ENCODE results near the gene LRRC26. TPM values are rescaled to one million over a fixed set of nuclear protein-coding genes. Genes with fewer than 3 reads are reported as not detected.

The LRRC26 gene
- polyA plus RNA-seq, 3 donors: not detected

DNA sequence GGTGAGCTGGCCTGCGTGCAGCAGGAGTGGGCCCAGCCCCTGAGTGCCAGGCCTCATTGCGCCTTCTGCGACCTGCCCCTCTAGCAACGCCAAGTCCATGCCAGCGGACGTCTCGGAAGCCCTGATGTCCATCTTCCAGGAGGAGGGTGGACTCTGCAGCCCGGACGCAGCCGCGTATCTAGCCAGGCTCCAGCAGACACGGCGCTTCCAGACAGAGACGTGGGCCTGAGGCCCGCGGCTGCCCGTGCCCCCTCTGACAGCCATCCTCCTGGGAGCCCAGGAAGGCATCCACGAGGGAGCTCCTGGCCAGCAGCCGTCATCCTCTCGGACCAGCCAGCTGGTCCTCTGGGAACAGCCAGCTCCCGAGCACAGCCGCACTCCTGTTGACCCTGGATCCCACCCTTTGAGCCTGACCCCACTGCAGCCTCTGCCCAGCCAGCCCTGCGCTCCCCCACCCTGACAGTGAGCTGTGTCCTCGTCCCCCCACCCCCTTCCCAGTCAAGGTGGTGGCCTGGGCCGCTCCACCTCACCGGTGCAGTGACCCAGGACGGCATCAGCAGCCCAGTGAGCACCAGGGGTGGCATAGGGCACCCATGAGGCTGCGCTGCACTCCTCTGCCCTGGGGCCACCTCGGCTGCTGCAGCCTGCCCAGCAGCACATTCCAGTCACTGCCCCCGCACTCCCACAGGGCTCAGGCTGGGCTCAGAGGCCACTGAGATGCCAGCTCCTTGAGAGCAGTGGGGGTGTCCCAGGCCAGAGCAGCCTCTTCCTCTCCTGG is 46.5 kb upstream of the LRRC26 start:
- TF ChIP-seq, protein P1, sequence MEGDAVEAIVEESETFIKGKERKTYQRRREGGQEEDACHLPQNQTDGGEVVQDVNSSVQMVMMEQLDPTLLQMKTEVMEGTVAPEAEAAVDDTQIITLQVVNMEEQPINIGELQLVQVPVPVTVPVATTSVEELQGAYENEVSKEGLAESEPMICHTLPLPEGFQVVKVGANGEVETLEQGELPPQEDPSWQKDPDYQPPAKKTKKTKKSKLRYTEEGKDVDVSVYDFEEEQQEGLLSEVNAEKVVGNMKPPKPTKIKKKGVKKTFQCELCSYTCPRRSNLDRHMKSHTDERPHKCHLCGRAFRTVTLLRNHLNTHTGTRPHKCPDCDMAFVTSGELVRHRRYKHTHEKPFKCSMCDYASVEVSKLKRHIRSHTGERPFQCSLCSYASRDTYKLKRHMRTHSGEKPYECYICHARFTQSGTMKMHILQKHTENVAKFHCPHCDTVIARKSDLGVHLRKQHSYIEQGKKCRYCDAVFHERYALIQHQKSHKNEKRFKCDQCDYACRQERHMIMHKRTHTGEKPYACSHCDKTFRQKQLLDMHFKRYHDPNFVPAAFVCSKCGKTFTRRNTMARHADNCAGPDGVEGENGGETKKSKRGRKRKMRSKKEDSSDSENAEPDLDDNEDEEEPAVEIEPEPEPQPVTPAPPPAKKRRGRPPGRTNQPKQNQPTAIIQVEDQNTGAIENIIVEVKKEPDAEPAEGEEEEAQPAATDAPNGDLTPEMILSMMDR (IDR thresholded peaks at IDR 0.05): no peak
- no peak overlapping the region for H3K4me3 Mint-ChIP-seq
- H3K36me3 Mint-ChIP-seq: peaks cover 16 to 30% of the 10 kb centered on the region in 2 donors
- no peak for DNase-seq
- 97% methylated on average over 30 of the region's 30 CpGs for WGBS (ENCODE audit: insufficient coverage)
- Histone ChIP-seq H3K4me2 (replicated peaks; ENCODE audit: extremely low read depth, low read length, poor library complexity, severe bottlenecking) (no peak overlapping the region), H3K4me3 (replicated peaks in 1 of 3; ENCODE audit: low read depth in 2 of 3, low read length in 3 of 3) (no peak overlapping the region), H3K36me3 (replicated peaks in 1 of 2; ENCODE audit: control insufficient read depth in 1 of 2, insufficient read depth in 2 of 2, low read length in 2 of 2) (peaks cover 30 to 33% of the 10 kb centered on the region in 2 donors), H3K4me1 (ENCODE audit: control insufficient read depth in 1 of 2, insufficient read depth in 2 of 2, low read length in 2 of 2) (peaks cover 4 to 20% of the 10 kb centered on the region in 2 donors), H3K27me3 (ENCODE audit: control insufficient read depth in 2 of 2, insufficient read depth in 2 of 2, low read length in 2 of 2) (peaks cover 0 to 9% of the 10 kb centered on the region in 2 donors), H3K79me2 (ENCODE audit: insufficient read depth, low read length) (no peaks in the 10 kb centered on the region), H2AFZ (ENCODE audit: insufficient read depth, low read depth, low read length, poor library complexity, severe bottlenecking) (no peak overlapping the region), H3K9ac (ENCODE audit: insufficient read depth, low read length, poor library complexity, severe bottlenecking) (no peak overlapping the region), H4K20me1 (ENCODE audit: insufficient read depth, low read length) (no peaks in the 10 kb centered on the region), H3K9me3 (replicated peaks in 1 of 2; ENCODE audit: control insufficient read depth in 1 of 2, insufficient read depth in 1 of 2, low read length in 2 of 2) (no peaks in the 10 kb centered on the region), H3K27ac (ENCODE audit: low read depth in 1 of 2, low read length in 2 of 2) (no peak overlapping the region)
- H3K27ac Mint-ChIP-seq: no peak overlapping the region
- intact Hi-C loops (cut with micrococcal nuclease): no loop called here
- H3K27me3 Mint-ChIP-seq (ENCODE audit: low read depth in 3 of 3): peaks cover 3 to 10% (median 10%) of the 10 kb centered on the region in 3 donors
- H3K9me3 Mint-ChIP-seq: no peaks in the 10 kb centered on the region
- H3K4me1 Mint-ChIP-seq: peaks cover 5% of the 10 kb centered on the region

DNA sequence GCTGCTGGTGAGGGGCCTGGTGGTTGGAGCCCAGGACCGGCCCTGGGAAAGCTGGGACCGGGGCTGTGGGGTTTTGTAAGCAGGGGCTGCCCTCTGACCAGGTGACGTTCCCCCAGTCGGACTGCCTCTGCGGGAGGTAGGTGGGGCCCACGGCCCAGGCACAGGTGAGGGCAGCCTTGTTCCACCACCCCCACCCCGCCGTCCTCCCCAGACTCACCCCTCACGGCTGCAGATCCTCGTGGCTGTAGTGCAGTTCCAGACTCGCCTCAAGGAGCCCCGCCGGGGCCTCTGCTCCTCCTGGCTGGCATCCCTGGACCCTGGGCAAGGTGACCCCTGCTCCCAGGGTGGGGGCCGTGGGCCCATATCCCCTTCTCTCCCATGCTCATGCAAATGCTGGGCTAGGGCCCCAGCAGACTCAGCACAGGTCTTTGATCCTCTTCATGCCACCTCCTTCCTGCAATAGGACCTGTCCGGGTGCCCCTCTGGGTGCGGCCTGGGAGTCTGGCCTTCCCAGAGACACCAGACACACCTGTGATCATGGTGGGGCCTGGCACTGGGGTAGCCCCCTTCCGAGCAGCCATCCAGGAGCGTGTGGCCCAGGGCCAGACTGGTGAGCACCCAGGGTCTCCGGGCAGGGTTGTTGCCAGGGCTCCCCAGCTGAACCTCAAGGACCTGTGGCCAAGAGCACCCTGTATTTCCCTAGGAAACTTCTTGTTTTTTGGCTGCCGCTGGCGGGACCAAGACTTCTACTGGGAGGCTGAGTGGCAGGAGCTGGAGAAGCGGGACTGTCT is 45.5 kb upstream of the LRRC26 start:
- Histone ChIP-seq H3K4me3 (replicated peaks in 1 of 3; ENCODE audit: low read depth in 2 of 3, low read length in 3 of 3) (no peak overlapping the region), H3K27me3 (ENCODE audit: control insufficient read depth in 2 of 2, insufficient read depth in 2 of 2, low read length in 2 of 2) (peaks cover 0 to under 1% of the 10 kb centered on the region in 2 donors), H3K27ac (ENCODE audit: low read depth in 1 of 2, low read length in 2 of 2) (no peak overlapping the region), H3K9me3 (replicated peaks in 1 of 2; ENCODE audit: control insufficient read depth in 1 of 2, insufficient read depth in 1 of 2, low read length in 2 of 2) (no peaks in the 10 kb centered on the region), H3K4me2 (replicated peaks; ENCODE audit: extremely low read depth, low read length, poor library complexity, severe bottlenecking) (no peak overlapping the region), H4K20me1 (ENCODE audit: insufficient read depth, low read length) (no peaks in the 10 kb centered on the region), H3K36me3 (replicated peaks in 1 of 2; ENCODE audit: control insufficient read depth in 1 of 2, insufficient read depth in 2 of 2, low read length in 2 of 2) (peaks cover 30 to 34% of the 10 kb centered on the region in 2 donors), H2AFZ (ENCODE audit: insufficient read depth, low read depth, low read length, poor library complexity, severe bottlenecking) (no peak overlapping the region), H3K79me2 (ENCODE audit: insufficient read depth, low read length) (no peaks in the 10 kb centered on the region), H3K4me1 (ENCODE audit: control insufficient read depth in 1 of 2, insufficient read depth in 2 of 2, low read length in 2 of 2) (peaks cover 4 to 19% of the 10 kb centered on the region in 2 donors), H3K9ac (ENCODE audit: insufficient read depth, low read length, poor library complexity, severe bottlenecking) (no peak overlapping the region)
- TF ChIP-seq, protein P1 (IDR thresholded peaks at IDR 0.05): no peak
- Mint-ChIP-seq H3K4me1 (peaks cover 5% of the 10 kb centered on the region), H3K36me3 (peaks cover 17 to 40% of the 10 kb centered on the region in 2 donors), H3K9me3 (no peaks in the 10 kb centered on the region), H3K27me3 (ENCODE audit: low read depth in 3 of 3) (peaks cover 3 to 4% (median 4%) of the 10 kb centered on the region in 3 donors), H3K4me3 (no peak overlapping the region), H3K27ac (no peak overlapping the region)
- no peak for DNase-seq
- WGBS (ENCODE audit: insufficient coverage): 97% methylated on average over 17 of the region's 22 CpGs
- intact Hi-C loops (cut with micrococcal nuclease): no loop called here
